Stomach smooth muscle (tissue), 2 donors: ENCODE results near the gene FLNA.
A peak's percentile ranks its signal among the peaks of the same experiment; 100 is the strongest.

Source experiments
- H3K27ac ChIP-seq: one replicate; pipeline ENCODE4 v1.7.0; 2013; ENCODE audit warnings: mild to moderate bottlenecking, low read length, inconsistent platforms
- H3K27me3 ChIP-seq, 2 donors: one replicate each; pipeline ENCODE4 v1.7.0; 2013; ENCODE audit warnings: low read length in 2 of 2; ENCODE audit not compliant: insufficient read depth in 2 of 2, control insufficient read depth in 1 of 2
- H3K36me3 ChIP-seq, 2 donors: one replicate each; pipeline ENCODE4 v1.7.0; 2013; ENCODE audit warnings: low read length in 2 of 2; ENCODE audit not compliant: control insufficient read depth in 2 of 2, insufficient read depth in 2 of 2
- H3K4me1 ChIP-seq: one replicate; pipeline ENCODE4 v1.7.0; 2013; ENCODE audit warnings: low read length; ENCODE audit not compliant: control insufficient read depth, insufficient read depth
- H3K4me3 ChIP-seq, 2 donors: one replicate each; pipeline ENCODE4 v1.7.0; 2013; ENCODE audit warnings: low read length in 2 of 2
- H3K9ac ChIP-seq, 2 donors: one replicate each; pipeline ENCODE4 v1.7.0; 2013; ENCODE audit warnings: low read length in 2 of 2, mild to moderate bottlenecking in 1 of 2
- H3K9me3 ChIP-seq, 2 donors: one replicate each; pipeline ENCODE4 v1.7.0; 2013; ENCODE audit warnings: low read length in 2 of 2; ENCODE audit not compliant: control insufficient read depth in 2 of 2
- donor health status: healthy.
- donor health status: Pancreatic carcinoma.

Gene FLNA

GRCh38 chrX:154357205-154357604, 17.2 kb downstream of the FLNA start:
- Histone ChIP-seq H3K9me3 (no peaks in the 10 kb centered on the region), H3K4me1 (peaks cover 50% of the 10 kb centered on the region), H3K36me3 (peaks cover 53 to 74% of the 10 kb centered on the region in 2 donors), H3K9ac (no peak overlapping the region), H3K27me3 (peaks cover 0 to 3% of the 10 kb centered on the region in 2 donors), H3K27ac (peak overlapping the region; percentile 73), H3K4me3 (no peak overlapping the region)

GRCh38 chrX:154356596-154356995, 17.8 kb downstream of the FLNA start:
- peaks cover 0 to 3% of the 10 kb centered on the region in 2 donors for H3K27me3 ChIP-seq
- peak overlapping the region; percentile 73 for H3K27ac ChIP-seq
- H3K4me3 ChIP-seq, result no peak overlapping the region
- H3K4me1 ChIP-seq, result peaks cover 45% of the 10 kb centered on the region
- H3K9ac ChIP-seq, result no peak overlapping the region
- peaks cover 51 to 74% of the 10 kb centered on the region in 2 donors for H3K36me3 ChIP-seq
- no peaks in the 10 kb centered on the region for H3K9me3 ChIP-seq

GRCh38 chrX:154355776-154356140, 18.7 kb downstream of the FLNA start:
- H3K4me1 ChIP-seq, result peaks cover 41% of the 10 kb centered on the region
- H3K36me3 ChIP-seq, result peaks cover 52 to 77% of the 10 kb centered on the region in 2 donors
- peak overlapping the region; percentile 73 for H3K27ac ChIP-seq

GRCh38 chrX:154355094-154355775, 19.2 kb downstream of the FLNA start:
- H3K4me1 ChIP-seq, result peaks cover 41% of the 10 kb centered on the region
- no peaks in the 10 kb centered on the region for H3K9me3 ChIP-seq
- H3K27me3 ChIP-seq, result peaks cover 0 to 3% of the 10 kb centered on the region in 2 donors
- H3K36me3 ChIP-seq, result peaks cover 55 to 82% of the 10 kb centered on the region in 2 donors
- no peak overlapping the region for H3K9ac ChIP-seq
- no peak overlapping the region for H3K4me3 ChIP-seq
- H3K27ac ChIP-seq, result peak overlapping the region; percentile 73

More at GRCh38 chrX:154355776-154356140, 18.7 kb downstream of the FLNA start:
- Histone ChIP-seq H3K27me3 (peaks cover 0 to 3% of the 10 kb centered on the region in 2 donors), H3K9ac (no peak overlapping the region), H3K9me3 (no peaks in the 10 kb centered on the region), H3K4me3 (no peak overlapping the region)

GRCh38 chrX:154354516-154354915, 19.9 kb downstream of the FLNA start:
- peak overlapping the region; percentile 73 for H3K27ac ChIP-seq

GRCh38 chrX:154354013-154354412, 20.4 kb downstream of the FLNA start:
- H3K9ac ChIP-seq, result no peak overlapping the region
- no peak overlapping the region for H3K4me3 ChIP-seq
- H3K27me3 ChIP-seq, result peaks cover 0 to 3% of the 10 kb centered on the region in 2 donors
- H3K27ac ChIP-seq, result peak overlapping the region; percentile 73
- H3K9me3 ChIP-seq, result no peaks in the 10 kb centered on the region
- H3K36me3 ChIP-seq, result peaks cover 61 to 79% of the 10 kb centered on the region in 2 donors
- peaks cover 30% of the 10 kb centered on the region for H3K4me1 ChIP-seq

More at GRCh38 chrX:154354516-154354915, 19.9 kb downstream of the FLNA start:
- Histone ChIP-seq H3K27me3 (peaks cover 0 to 3% of the 10 kb centered on the region in 2 donors), H3K4me3 (no peak overlapping the region), H3K36me3 (peaks cover 62 to 78% of the 10 kb centered on the region in 2 donors), H3K9me3 (no peaks in the 10 kb centered on the region), H3K9ac (no peak overlapping the region), H3K4me1 (peaks cover 35% of the 10 kb centered on the region)

- Histone ChIP-seq H3K9ac (no peak overlapping the region), H3K27me3 (peaks cover 0 to 3% of the 10 kb centered on the region in 2 donors), H3K36me3 (peaks cover 57 to 74% of the 10 kb centered on the region in 2 donors), H3K27ac (peak overlapping the region; percentile 73), H3K4me3 (no peak overlapping the region), H3K4me1 (peaks cover 25% of the 10 kb centered on the region), H3K9me3 (no peaks in the 10 kb centered on the region)
These were observed 21.1 kb downstream of the FLNA start for GRCh38 chrX:154353172-154353843.

- no peaks in the 10 kb centered on the region for H3K9me3 ChIP-seq
- peak overlapping the region; percentile 73 for H3K27ac ChIP-seq
- H3K4me3 ChIP-seq, result no peak overlapping the region
- H3K36me3 ChIP-seq, result peaks cover 51 to 68% of the 10 kb centered on the region in 2 donors
- peaks cover 0 to 3% of the 10 kb centered on the region in 2 donors for H3K27me3 ChIP-seq
- peaks cover 19% of the 10 kb centered on the region for H3K4me1 ChIP-seq
- H3K9ac ChIP-seq, result no peak overlapping the region
These were observed 22.0 kb downstream of the FLNA start for GRCh38 chrX:154352466-154352865.

GRCh38 chrX:154352012-154352401, 22.4 kb downstream of the FLNA start:
- no peak overlapping the region for H3K4me3 ChIP-seq
- peaks cover 14% of the 10 kb centered on the region for H3K4me1 ChIP-seq
- H3K9me3 ChIP-seq, result no peaks in the 10 kb centered on the region
- peak overlapping the region; percentile 73 for H3K27ac ChIP-seq
- H3K36me3 ChIP-seq, result peaks cover 47 to 63% of the 10 kb centered on the region in 2 donors
- H3K27me3 ChIP-seq, result peaks cover 0 to 3% of the 10 kb centered on the region in 2 donors
- no peak overlapping the region for H3K9ac ChIP-seq

GRCh38 chrX:154351183-154352011, 23.0 kb downstream of the FLNA start:
- no peaks in the 10 kb centered on the region for H3K9me3 ChIP-seq
- peaks cover 45 to 59% of the 10 kb centered on the region in 2 donors for H3K36me3 ChIP-seq
- no peak overlapping the region for H3K9ac ChIP-seq
- H3K4me1 ChIP-seq, result peaks cover 12% of the 10 kb centered on the region
- H3K4me3 ChIP-seq, result no peak overlapping the region
- peaks cover 0 to 3% of the 10 kb centered on the region in 2 donors for H3K27me3 ChIP-seq
- H3K27ac ChIP-seq, result peak overlapping the region; percentile 73
